Measurements from ENCODE around the gene DEFB115.
"Not testable (repeated sequence)": the region's sequence is repeated elsewhere in the genome, so short reads cannot be mapped to it uniquely, and the experiment has no call there.

DEFB115 gene

GRCh38 chr20:31257364-31257763 lies at the start of gene DEFB115:
TSS of gene DEFB115 (plus strand) at chr20:31257664. CDS start at chr20:31257664, 0 bp downstream.
- no peak for DNase-seq

GRCh38 chr20:31236953-31237352 lies 20.5 kb upstream of the DEFB115 start:
- DNase-seq, result no peak

GRCh38 chr20:31237763-31238162 lies 19.7 kb upstream of the DEFB115 start:
- DNase-seq, result no peak

- no peak for DNase-seq
Measured at GRCh38 chr20:31239139-31239538, 18.3 kb upstream of the DEFB115 start.

GRCh38 chr20:31256959-31257358 lies 505 bp upstream of the DEFB115 start:
- DNase-seq, result no peak

GRCh38 chr20:31260326-31260932 lies 3.0 kb downstream of the DEFB115 start:
- DNase-seq, result no peak

GRCh38 chr20:31274441-31274840 lies 17.0 kb downstream of the DEFB115 start:
- DNase-seq, result no peak

GRCh38 chr20:31278178-31278577 lies 20.7 kb downstream of the DEFB115 start:
- no peak for DNase-seq

- DNase-seq, result not testable (repeated sequence)
Measured at GRCh38 chr20:31284964-31285363, 27.5 kb downstream of the DEFB115 start.

GRCh38 chr20:31308535-31309162 lies 51.2 kb downstream of the DEFB115 start, which contains the start of gene DEFB116:
TSS of gene DEFB116 (minus strand) at chr20:31308585. CDS start at chr20:31308585, 0 bp downstream.
- no peak for DNase-seq
